ENCODE data around the gene SDK1.

Gene SDK1

DNA sequence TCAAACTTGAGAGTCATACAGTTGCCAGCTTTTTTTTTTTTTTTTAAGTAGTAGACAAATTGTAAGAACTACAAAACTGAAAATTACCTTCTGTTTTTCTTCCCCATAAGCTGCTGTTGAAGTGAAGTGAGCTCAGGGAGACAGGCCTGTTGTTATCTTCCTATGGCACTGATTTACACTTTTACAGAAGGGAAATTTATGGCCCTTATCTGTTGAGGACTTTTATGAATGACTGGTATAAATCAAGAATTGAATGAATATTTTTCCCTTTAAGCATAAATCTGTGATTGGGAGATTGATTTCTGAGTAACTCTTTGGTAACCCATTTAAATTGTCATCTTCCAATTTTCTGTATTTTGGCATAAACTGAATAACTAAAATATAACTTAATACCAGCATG is 124.0 kb downstream of the SDK1 start:
- no peak overlapping the region for H3K4me3 ChIP-seq (ENCODE audit: low read depth, low read length)
- TF ChIP-seq, protein P1, sequence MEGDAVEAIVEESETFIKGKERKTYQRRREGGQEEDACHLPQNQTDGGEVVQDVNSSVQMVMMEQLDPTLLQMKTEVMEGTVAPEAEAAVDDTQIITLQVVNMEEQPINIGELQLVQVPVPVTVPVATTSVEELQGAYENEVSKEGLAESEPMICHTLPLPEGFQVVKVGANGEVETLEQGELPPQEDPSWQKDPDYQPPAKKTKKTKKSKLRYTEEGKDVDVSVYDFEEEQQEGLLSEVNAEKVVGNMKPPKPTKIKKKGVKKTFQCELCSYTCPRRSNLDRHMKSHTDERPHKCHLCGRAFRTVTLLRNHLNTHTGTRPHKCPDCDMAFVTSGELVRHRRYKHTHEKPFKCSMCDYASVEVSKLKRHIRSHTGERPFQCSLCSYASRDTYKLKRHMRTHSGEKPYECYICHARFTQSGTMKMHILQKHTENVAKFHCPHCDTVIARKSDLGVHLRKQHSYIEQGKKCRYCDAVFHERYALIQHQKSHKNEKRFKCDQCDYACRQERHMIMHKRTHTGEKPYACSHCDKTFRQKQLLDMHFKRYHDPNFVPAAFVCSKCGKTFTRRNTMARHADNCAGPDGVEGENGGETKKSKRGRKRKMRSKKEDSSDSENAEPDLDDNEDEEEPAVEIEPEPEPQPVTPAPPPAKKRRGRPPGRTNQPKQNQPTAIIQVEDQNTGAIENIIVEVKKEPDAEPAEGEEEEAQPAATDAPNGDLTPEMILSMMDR (IDR thresholded peaks at IDR 0.05; ENCODE audit: low read depth, low read length, missing control alignments): no peak
- DNase-seq (ENCODE audit: low read depth): no peak

DNA sequence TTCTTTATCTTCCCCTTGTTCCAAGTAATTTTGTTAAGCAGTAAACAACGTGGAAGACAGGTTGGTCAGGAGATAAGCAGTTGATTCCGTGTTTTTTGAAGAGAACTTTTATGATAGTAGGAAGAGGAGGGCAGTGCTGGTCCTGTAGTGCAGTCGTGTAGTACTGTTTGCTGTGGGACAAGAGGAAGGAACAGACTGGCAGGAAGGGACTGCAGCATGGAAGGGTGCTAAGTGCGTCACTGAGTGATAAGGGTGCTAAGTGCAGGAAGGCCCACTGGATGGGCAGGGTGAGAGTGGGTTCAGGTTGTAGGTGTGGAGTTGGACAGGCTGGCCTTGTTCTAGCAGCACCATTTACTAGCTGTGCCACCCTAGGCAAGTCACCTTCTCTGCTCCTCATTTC is 125.0 kb downstream of the SDK1 start:
- TF ChIP-seq, protein P1 (IDR thresholded peaks at IDR 0.05; ENCODE audit: low read depth, low read length, missing control alignments): no peak

DNA sequence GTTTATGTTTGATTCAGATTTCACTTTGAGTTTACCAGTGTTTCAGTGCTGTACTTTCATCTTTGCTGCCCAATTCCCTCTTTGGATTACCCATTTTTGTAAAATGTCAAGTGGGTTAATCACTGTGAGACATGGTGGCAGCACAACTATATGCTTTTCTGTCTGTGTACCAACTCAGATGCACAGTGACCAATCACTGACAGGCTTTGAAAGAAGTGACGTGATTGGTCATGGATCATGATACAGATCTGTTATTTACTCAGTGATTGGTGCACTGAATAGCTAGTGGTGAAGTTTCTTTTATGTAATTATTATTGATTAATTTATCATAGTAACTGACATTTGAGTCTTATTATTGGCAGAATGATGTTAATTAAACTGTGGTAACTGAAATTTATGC is 126.9 kb downstream of the SDK1 start:
- H3K4me3 ChIP-seq (ENCODE audit: low read depth, low read length): no peak overlapping the region
- DNase-seq (ENCODE audit: low read depth): no peak
- TF ChIP-seq, protein P1 (IDR thresholded peaks at IDR 0.05; ENCODE audit: low read depth, low read length, missing control alignments): no peak

More for the DNA sequence above, 125.0 kb downstream of the SDK1 start:
- no peak for DNase-seq (ENCODE audit: low read depth)
- no peak overlapping the region for H3K4me3 ChIP-seq (ENCODE audit: low read depth, low read length)

DNA sequence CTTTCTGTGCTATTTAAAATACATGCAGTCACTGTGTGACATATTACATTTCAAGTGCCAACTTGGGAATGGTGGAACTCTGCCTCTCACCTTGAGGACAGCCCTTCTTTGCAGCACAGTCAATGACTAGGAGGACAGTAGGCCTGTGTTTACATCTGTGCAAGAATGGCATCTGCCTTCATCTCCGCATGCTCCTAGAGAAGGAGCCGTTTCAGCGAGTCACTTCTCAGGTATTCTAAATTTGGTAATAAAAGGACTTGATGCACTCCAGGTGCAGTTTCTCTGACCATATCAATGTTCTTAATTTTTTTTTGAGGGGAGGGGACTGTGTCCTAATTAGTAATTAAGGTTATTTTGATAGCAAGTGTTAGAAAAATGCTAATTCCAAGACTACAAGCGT is 128.9 kb downstream of the SDK1 start:
- TF ChIP-seq, protein P1 (IDR thresholded peaks at IDR 0.05; ENCODE audit: low read depth, low read length, missing control alignments): no peak
- DNase-seq (ENCODE audit: low read depth): no peak
- no peak overlapping the region for H3K4me3 ChIP-seq (ENCODE audit: low read depth, low read length)

DNA sequence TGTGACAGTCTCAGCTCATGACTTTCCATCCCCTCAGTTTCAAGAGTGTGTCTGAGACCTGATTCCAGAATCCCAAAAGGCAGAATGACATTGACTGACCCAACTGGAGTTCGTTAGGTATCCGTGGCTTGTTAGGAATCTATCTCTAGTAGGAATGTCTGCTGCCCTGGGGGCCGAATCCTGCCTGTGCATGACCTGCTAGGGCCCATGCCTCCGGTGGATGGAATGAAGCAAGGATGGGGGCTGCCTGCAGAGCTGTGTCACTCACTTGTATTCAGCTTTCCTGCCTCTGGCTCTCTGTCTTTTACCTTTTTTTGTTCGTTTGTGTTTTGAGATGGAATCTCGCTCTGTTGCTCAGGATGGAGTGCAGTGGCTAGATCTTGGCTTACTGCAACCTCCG is 129.5 kb downstream of the SDK1 start:
- H3K4me3 ChIP-seq (ENCODE audit: low read depth, low read length): no peak overlapping the region
- no peak for DNase-seq (ENCODE audit: low read depth)
- TF ChIP-seq, protein P1 (IDR thresholded peaks at IDR 0.05; ENCODE audit: low read depth, low read length, missing control alignments): no peak

DNA sequence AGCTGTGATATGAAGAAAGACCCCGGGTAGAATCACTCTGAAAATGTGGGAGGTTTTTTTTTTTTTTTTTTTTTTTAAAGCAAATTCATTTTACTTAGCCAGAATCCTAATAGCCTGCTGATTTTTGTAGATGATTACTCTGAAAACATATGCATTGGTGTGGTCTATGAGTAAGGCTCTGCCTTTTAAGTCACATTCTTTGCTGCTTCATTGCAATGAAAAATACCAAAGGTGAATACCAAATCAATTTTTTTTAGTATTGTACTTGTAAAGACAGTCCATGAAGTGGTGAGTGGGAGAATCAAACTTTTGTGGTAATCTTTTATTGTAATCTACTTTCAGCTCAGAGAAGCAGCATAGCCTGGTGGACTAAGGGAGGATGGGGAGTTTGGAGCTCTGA is 130.3 kb downstream of the SDK1 start:
- DNase-seq (ENCODE audit: low read depth): no peak
- TF ChIP-seq, protein P1 (IDR thresholded peaks at IDR 0.05; ENCODE audit: low read depth, low read length, missing control alignments): no peak
- H3K4me3 ChIP-seq (ENCODE audit: low read depth, low read length): no peak overlapping the region

DNA sequence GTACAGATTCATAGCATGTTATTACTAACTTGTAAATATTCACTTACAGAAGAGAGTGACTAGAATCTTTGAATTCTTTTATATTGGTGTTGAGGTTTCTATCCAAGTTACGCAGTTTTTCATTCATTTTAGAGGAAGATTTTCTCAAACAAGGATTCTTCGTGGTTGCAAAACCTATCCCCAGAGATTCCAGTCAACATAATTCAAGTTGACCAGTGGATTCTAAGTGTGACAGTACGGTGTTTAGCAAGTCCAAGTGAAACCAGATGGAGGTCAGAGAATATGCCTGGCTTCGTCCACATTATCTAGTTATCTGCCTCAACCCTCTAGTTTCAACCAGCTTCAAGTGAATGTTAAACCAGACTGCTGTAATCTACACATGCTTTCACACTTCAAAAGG is 131.9 kb downstream of the SDK1 start:
- no peak for DNase-seq (ENCODE audit: low read depth)
- TF ChIP-seq, protein P1 (IDR thresholded peaks at IDR 0.05; ENCODE audit: low read depth, low read length, missing control alignments): no peak
- H3K4me3 ChIP-seq (ENCODE audit: low read depth, low read length): no peak overlapping the region
